AG04450 (cell line): Measurements from ENCODE around the gene BMPR1A. TPM values are rescaled to one million over a fixed set of nuclear protein-coding genes. Genes with fewer than 3 reads are reported as not detected.

Source experiments
- CTCF ChIA-PET: fragments of 300-600, 350-600 bp; formaldehyde crosslinking; extraction: SDS; loops from one replicate; lab custom pipeline; 2022; ENCODE audit warnings: antibody characterized with exemption, inconsistent platforms; lab: Charles Lee
- POLR2A ChIA-PET: fragments of 350-600 bp; formaldehyde crosslinking; extraction: SDS; loops from one replicate; lab custom pipeline; 2021; ENCODE audit warnings: antibody characterized with exemption, inconsistent platforms; lab: Yijun Ruan, JAX
- DNase-seq: peaks from one replicate; pipeline ENCODE4 v3.0.0-alpha.2; 2011; ENCODE audit warnings: low read depth, low spot score
- H3K27ac ChIP-seq: one replicate; pipeline ENCODE4 v1.5.1; 2012; ENCODE audit warnings: low read depth, low read length, control low read depth
- H3K27me3 ChIP-seq: one replicate; pipeline ENCODE4 v1.6.0; 2012; ENCODE audit warnings: low read length; ENCODE audit not compliant: control insufficient read depth, insufficient read depth
- H3K4me3 ChIP-seq: 2 replicates; pipeline ENCODE4 v1.5.1; 2011; ENCODE audit warnings: mild to moderate bottlenecking, low read depth, low read length, control low read depth
- H3K9me3 ChIP-seq: 2 replicates; pipeline ENCODE4 v1.5.1; 2012; ENCODE audit warnings: low read length; ENCODE audit not compliant: control insufficient read depth, insufficient read depth
- polyA plus RNA-seq: library from polyadenylated mRNA; depleted of rRNA; stranded (reverse); fragments of >200 nt; gene quantifications from 2 replicates; pipeline ENCODE4 v1.2.3, GENCODE V29; 2011
- TF ChIP-seq, protein P1 (sequence below): IDR thresholded peaks from 2 replicates; pipeline ENCODE4 v1.5.1; 2011; ENCODE audit warnings: low read depth, low read length, control low read depth, inconsistent platforms

Gene BMPR1A
- polyA plus RNA-seq, 1 experiment, result 41.9 TPM

DNA sequence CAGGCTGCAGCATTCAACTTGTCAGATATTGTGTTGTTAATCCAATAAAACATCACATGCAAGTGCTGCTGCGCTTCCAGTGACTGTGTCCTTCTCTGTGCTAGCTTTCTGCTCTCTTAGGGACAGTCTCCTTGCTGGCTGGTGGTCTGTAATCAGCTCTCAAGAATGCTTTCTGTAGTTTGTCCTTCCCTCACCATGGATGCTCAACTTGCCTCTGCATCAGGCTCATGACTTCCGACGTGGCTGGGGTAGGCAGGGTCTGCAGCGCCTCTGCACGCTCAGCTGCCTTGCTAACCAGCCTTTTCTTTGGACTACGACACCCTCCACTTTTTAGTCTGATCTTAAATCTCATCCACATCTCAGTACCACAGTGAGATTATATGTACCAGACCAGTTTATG lies 142.7 kb downstream of the BMPR1A start:
- no peak overlapping the region for H3K27ac ChIP-seq
- H3K9me3 ChIP-seq, result no peaks in the 10 kb centered on the region
- POLR2A ChIA-PET, result interaction anchor here (0.6 kb wide), 1 partner anchor 212 kb away, joined by 3 read pairs; no protein-coding TSS in a partner anchor
- H3K27me3 ChIP-seq, result no peaks in the 10 kb centered on the region
- TF ChIP-seq, protein P1, sequence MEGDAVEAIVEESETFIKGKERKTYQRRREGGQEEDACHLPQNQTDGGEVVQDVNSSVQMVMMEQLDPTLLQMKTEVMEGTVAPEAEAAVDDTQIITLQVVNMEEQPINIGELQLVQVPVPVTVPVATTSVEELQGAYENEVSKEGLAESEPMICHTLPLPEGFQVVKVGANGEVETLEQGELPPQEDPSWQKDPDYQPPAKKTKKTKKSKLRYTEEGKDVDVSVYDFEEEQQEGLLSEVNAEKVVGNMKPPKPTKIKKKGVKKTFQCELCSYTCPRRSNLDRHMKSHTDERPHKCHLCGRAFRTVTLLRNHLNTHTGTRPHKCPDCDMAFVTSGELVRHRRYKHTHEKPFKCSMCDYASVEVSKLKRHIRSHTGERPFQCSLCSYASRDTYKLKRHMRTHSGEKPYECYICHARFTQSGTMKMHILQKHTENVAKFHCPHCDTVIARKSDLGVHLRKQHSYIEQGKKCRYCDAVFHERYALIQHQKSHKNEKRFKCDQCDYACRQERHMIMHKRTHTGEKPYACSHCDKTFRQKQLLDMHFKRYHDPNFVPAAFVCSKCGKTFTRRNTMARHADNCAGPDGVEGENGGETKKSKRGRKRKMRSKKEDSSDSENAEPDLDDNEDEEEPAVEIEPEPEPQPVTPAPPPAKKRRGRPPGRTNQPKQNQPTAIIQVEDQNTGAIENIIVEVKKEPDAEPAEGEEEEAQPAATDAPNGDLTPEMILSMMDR, result no peak
- no peak for DNase-seq
- CTCF ChIA-PET, result interaction anchor here (0.7 to 6.1 kb wide), 13 partner anchors 9 to 215 kb away, joined by 3 to 72 read pairs (median 5); no protein-coding TSS in a partner anchor
- H3K4me3 ChIP-seq, result no peak overlapping the region

DNA sequence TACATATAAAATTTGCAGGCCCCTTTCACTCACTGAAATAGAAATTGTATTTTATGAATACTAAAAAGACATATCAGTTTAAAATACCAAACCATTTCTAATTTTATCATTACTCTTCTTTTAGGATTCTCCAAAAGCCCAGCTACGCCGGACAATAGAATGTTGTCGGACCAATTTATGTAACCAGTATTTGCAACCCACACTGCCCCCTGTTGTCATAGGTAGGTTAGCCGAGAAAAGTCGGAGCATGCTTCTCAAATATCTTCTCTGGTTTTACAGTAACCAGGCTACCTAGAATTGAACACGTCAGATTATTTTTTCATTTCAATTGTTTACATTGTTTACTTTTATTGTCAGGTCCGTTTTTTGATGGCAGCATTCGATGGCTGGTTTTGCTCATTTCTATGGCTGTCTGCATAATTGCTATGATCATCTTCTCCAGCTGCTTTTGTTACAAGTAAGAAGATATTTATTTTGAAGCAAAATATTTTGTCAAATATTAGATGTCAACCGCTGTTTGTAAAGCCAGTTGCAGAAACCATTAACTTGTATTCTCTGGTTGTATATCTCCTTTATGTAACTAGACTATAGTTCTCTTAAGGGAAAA lies 143.4 kb downstream of the BMPR1A start:
- Histone ChIP-seq H3K4me3 (no peak overlapping the region), H3K9me3 (no peaks in the 10 kb centered on the region), H3K27me3 (no peaks in the 10 kb centered on the region), H3K27ac (no peak overlapping the region)
- POLR2A ChIA-PET, result no interaction called here
- TF ChIP-seq, protein P1, result peak; percentile 82
- CTCF ChIA-PET, result interaction anchor here (0.7 to 6.1 kb wide), 23 partner anchors 9 to 215 kb away, joined by 3 to 72 read pairs (median 4); no protein-coding TSS in a partner anchor
- DNase-seq, result no peak

DNA sequence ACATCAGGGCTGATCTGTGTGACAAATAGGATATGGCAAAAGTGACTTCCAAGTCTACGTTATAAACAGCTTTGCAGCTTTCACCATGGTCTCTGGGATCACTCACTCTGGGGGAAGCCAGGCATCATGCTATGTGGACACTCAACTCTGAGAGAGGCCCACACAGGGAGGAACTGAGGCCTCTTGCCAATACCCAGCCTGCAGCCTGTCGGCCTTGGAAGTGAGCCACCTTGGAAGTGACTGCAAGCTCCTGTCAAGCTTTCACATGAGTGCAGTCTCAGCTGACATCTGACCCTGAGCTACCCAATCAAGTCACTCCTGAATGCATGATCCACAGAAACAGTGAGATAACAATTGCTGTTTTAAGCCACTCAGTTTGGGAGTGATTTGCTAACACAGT lies 144.5 kb downstream of the BMPR1A start:
- no peaks in the 10 kb centered on the region for H3K27me3 ChIP-seq
- TF ChIP-seq, protein P1, result no peak
- POLR2A ChIA-PET, result interaction anchor here (0.6 to 1.3 kb wide), 3 partner anchors 145 to 217 kb away, joined by 3 read pairs; partner anchors contain the start of gene BMPR1A
- H3K4me3 ChIP-seq, result no peak overlapping the region
- H3K9me3 ChIP-seq, result no peaks in the 10 kb centered on the region
- CTCF ChIA-PET, result interaction anchor here (0.6 to 6.1 kb wide), 17 partner anchors 9 to 212 kb away, joined by 3 to 72 read pairs (median 5); no protein-coding TSS in a partner anchor
- no peak for DNase-seq
- no peak overlapping the region for H3K27ac ChIP-seq

DNA sequence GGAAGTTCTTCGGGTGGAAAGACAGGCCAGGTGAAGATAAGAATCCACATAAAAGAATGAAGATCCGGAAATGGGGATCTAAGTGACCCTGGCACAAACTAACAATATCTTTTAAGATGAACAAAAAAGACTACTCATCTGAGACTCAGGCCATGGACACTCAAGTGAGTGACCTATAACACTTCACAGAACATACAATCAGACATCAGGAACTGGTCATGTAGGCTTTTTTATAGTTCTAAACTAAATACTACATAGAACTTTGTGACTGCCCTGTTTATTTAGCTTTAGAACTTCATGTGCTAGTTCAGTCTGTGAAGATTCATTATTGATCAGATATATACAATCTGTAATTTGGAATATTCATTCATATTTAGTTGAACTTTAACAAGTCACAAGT lies 148.2 kb downstream of the BMPR1A start:
- no peak overlapping the region for H3K4me3 ChIP-seq
- ChIA-PET POLR2A (no interaction called here), CTCF (no interaction called here)
- no peaks in the 10 kb centered on the region for H3K27me3 ChIP-seq
- no peaks in the 10 kb centered on the region for H3K9me3 ChIP-seq
- no peak overlapping the region for H3K27ac ChIP-seq
- TF ChIP-seq, protein P1, result no peak
- DNase-seq, result no peak

DNA sequence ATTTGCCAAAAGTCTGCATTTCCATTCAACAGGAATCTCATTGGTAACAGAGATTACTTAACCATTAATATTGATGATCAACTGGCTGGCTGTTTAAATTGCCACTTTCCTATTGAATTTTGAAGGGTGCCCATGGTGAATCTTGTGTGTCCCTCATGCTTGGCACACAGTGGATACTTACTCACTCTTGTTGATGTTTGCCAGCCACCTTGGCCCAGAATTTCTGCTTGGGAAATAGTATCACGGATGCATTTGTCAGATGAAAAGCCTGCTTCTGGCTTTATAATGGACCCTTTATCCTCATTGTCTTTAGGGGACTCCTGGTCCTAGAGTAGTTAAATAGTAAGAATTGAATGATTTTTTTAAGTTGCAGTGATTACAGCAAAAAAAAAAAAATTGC lies 149.0 kb downstream of the BMPR1A start:
- no peak overlapping the region for H3K27ac ChIP-seq
- DNase-seq, result no peak
- ChIA-PET POLR2A (no interaction called here), CTCF (interaction anchor here (1.7 kb wide), 1 partner anchor 212 kb away, joined by 8 read pairs; no protein-coding TSS in a partner anchor)
- H3K27me3 ChIP-seq, result no peaks in the 10 kb centered on the region
- no peak overlapping the region for H3K4me3 ChIP-seq
- TF ChIP-seq, protein P1, result no peak
- no peaks in the 10 kb centered on the region for H3K9me3 ChIP-seq
